HG02970 (cell line): ENCODE data around the gene CFAP61.
"Not testable (repeated sequence)": the region's sequence is repeated elsewhere in the genome, so short reads cannot be mapped to it uniquely, and the experiment has no call there.

Experiments used
- ATAC-seq: cut with Tn5 transposase; IDR thresholded peaks from one replicate; pipeline ENCODE4 v1.9.1; 2021; ENCODE audit warnings: mild to moderate bottlenecking, moderate library complexity, moderate number of reproducible peaks; ENCODE audit not compliant: unreplicated experiment, low FRiP score

The CFAP61 gene

GRCh38 chr20:20343932-20344331 lies 291.6 kb downstream of the CFAP61 start:
- ATAC-seq, result no peak

- ATAC-seq, result no peak
These were observed 292.1 kb downstream of the CFAP61 start for GRCh38 chr20:20344476-20344875.

- ATAC-seq, result no peak
These were observed 301.2 kb downstream of the CFAP61 start for GRCh38 chr20:20353576-20353975.

- ATAC-seq, result not testable (repeated sequence)
These were observed 303.2 kb downstream of the CFAP61 start for GRCh38 chr20:20355503-20355902.

- no peak for ATAC-seq
These were observed 306.5 kb downstream of the CFAP61 start for GRCh38 chr20:20358801-20359200.

GRCh38 chr20:20359628-20360027 lies 307.3 kb downstream of the CFAP61 start:
- no peak for ATAC-seq

- no peak for ATAC-seq
These were observed 308.1 kb downstream of the CFAP61 start for GRCh38 chr20:20360464-20360863.

- no peak for ATAC-seq
These were observed 310.6 kb downstream of the CFAP61 start for GRCh38 chr20:20362774-20363433.

- ATAC-seq, result no peak
These were observed 311.1 kb downstream of the CFAP61 start for GRCh38 chr20:20363434-20363798.

GRCh38 chr20:20363799-20364592 lies 311.7 kb downstream of the CFAP61 start:
- ATAC-seq, result no peak

GRCh38 chr20:20364593-20365479 lies 312.5 kb downstream of the CFAP61 start:
- no peak for ATAC-seq

- ATAC-seq, result no peak
These were observed 313.3 kb downstream of the CFAP61 start for GRCh38 chr20:20365480-20366161.

- ATAC-seq, result no peak
These were observed 314.2 kb downstream of the CFAP61 start for GRCh38 chr20:20366551-20366875.

- no peak for ATAC-seq
These were observed 314.7 kb downstream of the CFAP61 start for GRCh38 chr20:20366876-20367574.

GRCh38 chr20:20367575-20368417 lies 315.5 kb downstream of the CFAP61 start, which contains the start of gene INSM1:
INSM1 (plus strand) TSS chr20:20368104; CDS start chr20:20368268, 164 bp downstream.
- no peak for ATAC-seq

GRCh38 chr20:20368418-20369249 lies 316.3 kb downstream of the CFAP61 start:
- ATAC-seq, result no peak

GRCh38 chr20:20369250-20370093 lies 317.1 kb downstream of the CFAP61 start:
- no peak for ATAC-seq
